Loucy (cell line): ENCODE data around the gene PARVA.

ENCODE experiments used
- H2AFZ ChIP-seq: fragments of 200-600 bp; sonication (generic); 2 replicates; pipeline ENCODE4 v1.6.0; 2016; ENCODE audit warnings: antibody characterized with exemption, mild to moderate bottlenecking, low read length, moderate library complexity
- H3F3A ChIP-seq: fragments of 200-600 bp; 2 replicates; pipeline ENCODE4 v1.6.0; 2016; ENCODE audit warnings: antibody characterized with exemption, low read depth, mild to moderate bottlenecking
- H3K27me3 ChIP-seq: fragments of 200-600 bp; sonication (generic); 2 replicates; pipeline ENCODE4 v1.6.1; 2014; ENCODE audit warnings: low read length, mild to moderate bottlenecking; ENCODE audit not compliant: insufficient read depth, poor library complexity, severe bottlenecking
- H3K36me3 ChIP-seq: fragments of 200-600 bp; sonication (generic); 2 replicates; pipeline ENCODE4 v1.6.1; 2016; ENCODE audit warnings: low read length; ENCODE audit not compliant: insufficient read depth
- H3K4me1 ChIP-seq: fragments of 200-600 bp; sonication (generic); 2 replicates; pipeline ENCODE4 v1.5.1; 2014; ENCODE audit warnings: low read length, mild to moderate bottlenecking; ENCODE audit not compliant: insufficient read depth, poor library complexity, severe bottlenecking
- H3K4me2 ChIP-seq: fragments of 200-600 bp; sonication (generic); 2 replicates; pipeline ENCODE4 v1.6.0; 2014; ENCODE audit warnings: antibody characterized with exemption, low read length, low read depth, mild to moderate bottlenecking; ENCODE audit not compliant: poor library complexity, severe bottlenecking
- H3K4me3 ChIP-seq: fragments of 200-600 bp; sonication (generic); 2 replicates; pipeline ENCODE4 v1.5.1; 2014; ENCODE audit warnings: low read length, mild to moderate bottlenecking, mixed read lengths; ENCODE audit not compliant: poor library complexity, severe bottlenecking
- H3K79me2 ChIP-seq: fragments of 200-600 bp; sonication (generic); 2 replicates; pipeline ENCODE4 v1.6.1; 2014; ENCODE audit warnings: low read length; ENCODE audit not compliant: insufficient read depth
- H3K9ac ChIP-seq: fragments of 200-600 bp; sonication (generic); 2 replicates; pipeline ENCODE4 v1.6.0; 2014; ENCODE audit warnings: mild to moderate bottlenecking, low read depth, low read length, moderate library complexity; ENCODE audit not compliant: poor library complexity, severe bottlenecking
- H3K9me2 ChIP-seq: fragments of 200-600 bp; sonication (generic); replicated peaks from 2 replicates; pipeline ENCODE4 v1.6.1; 2016; ENCODE audit warnings: low read depth, low read length, mixed read lengths
- H3K9me3 ChIP-seq: fragments of 200-600 bp; sonication (generic); 2 replicates; pipeline ENCODE4 v1.6.1; 2014; ENCODE audit warnings: mild to moderate bottlenecking, antibody characterized with exemption, low read length, low read depth; ENCODE audit not compliant: insufficient read depth
- H4K20me1 ChIP-seq: fragments of 200-600 bp; sonication (generic); 2 replicates; pipeline ENCODE4 v1.6.0; 2014; ENCODE audit warnings: antibody characterized with exemption, low read length, mild to moderate bottlenecking; ENCODE audit not compliant: insufficient read depth, poor library complexity, severe bottlenecking
- EZH2phosphoT487 ChIP-seq: fragments of 200-600 bp; IDR thresholded peaks from 2 replicates; pipeline ENCODE4 v1.6.1; 2018; ENCODE audit warnings: antibody characterized with exemption, mild to moderate bottlenecking, moderate library complexity, borderline replicate concordance
- TF ChIP-seq, protein P1 (sequence below): fragments of 200-600 bp; sonication (generic); conservative IDR thresholded peaks from 2 replicates; pipeline ENCODE4 v1.5.1; 2014; ENCODE audit warnings: mild to moderate bottlenecking, antibody characterized with exemption, low read length

Gene PARVA

DNA sequence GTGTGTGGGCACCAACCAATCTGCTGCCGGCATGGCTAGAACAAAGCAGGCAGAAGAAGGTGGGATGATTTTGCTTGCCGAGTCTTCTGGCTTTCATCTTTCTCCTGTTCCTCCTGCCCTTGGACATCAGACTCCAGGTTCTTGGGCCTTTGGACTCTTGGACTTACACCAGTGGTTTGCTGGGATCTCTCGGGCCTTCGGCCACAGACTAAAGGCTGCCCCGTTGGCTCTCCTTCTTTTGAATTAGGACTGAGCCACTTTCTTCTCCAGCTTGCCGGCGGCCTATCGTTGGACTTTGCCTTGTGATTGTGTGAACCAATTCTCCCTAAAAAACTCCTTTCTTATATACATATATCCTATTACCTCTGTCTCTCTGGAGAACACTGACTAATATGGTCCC is 168.8 kb downstream of the PARVA start:
- H3K79me2 ChIP-seq = no peaks in the 10 kb centered on the region
- no peaks in the 10 kb centered on the region for H3K4me1 ChIP-seq
- H3K9me3 ChIP-seq = no peaks in the 10 kb centered on the region
- no peak overlapping the region for H2AFZ ChIP-seq
- no peak overlapping the region for H3K9ac ChIP-seq
- H3F3A ChIP-seq = no peaks in the 10 kb centered on the region
- no peak for TF ChIP-seq EZH2phosphoT487
- TF ChIP-seq, protein P1, sequence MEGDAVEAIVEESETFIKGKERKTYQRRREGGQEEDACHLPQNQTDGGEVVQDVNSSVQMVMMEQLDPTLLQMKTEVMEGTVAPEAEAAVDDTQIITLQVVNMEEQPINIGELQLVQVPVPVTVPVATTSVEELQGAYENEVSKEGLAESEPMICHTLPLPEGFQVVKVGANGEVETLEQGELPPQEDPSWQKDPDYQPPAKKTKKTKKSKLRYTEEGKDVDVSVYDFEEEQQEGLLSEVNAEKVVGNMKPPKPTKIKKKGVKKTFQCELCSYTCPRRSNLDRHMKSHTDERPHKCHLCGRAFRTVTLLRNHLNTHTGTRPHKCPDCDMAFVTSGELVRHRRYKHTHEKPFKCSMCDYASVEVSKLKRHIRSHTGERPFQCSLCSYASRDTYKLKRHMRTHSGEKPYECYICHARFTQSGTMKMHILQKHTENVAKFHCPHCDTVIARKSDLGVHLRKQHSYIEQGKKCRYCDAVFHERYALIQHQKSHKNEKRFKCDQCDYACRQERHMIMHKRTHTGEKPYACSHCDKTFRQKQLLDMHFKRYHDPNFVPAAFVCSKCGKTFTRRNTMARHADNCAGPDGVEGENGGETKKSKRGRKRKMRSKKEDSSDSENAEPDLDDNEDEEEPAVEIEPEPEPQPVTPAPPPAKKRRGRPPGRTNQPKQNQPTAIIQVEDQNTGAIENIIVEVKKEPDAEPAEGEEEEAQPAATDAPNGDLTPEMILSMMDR = no peak
- no peak overlapping the region for H3K4me2 ChIP-seq
- H3K36me3 ChIP-seq = no peaks in the 10 kb centered on the region
- no peaks in the 10 kb centered on the region for H4K20me1 ChIP-seq
- no peak overlapping the region for H3K4me3 ChIP-seq
- no peaks in the 10 kb centered on the region for H3K27me3 ChIP-seq
- H3K9me2 ChIP-seq = no peaks in the 10 kb centered on the region

DNA sequence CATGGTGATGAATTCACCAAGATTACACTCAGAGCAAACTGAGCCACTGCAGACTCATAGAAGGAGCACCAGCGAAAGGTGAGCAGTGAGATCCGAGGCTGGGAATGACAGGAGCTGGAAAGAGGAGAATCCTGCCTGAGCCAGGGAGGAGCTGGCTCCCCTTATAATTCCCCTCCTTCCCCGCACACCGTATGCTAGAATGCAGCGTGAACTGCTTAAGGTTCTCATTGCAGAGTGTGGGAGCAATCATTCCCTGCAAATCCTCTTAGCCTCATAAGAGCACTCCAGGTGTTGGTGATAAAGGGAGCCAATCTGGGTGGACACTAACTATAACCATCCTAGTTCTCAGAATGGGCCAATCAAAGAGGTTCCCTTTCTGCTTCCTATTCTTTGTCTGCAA is 169.3 kb downstream of the PARVA start:
- Histone ChIP-seq H2AFZ (no peak overlapping the region), H3K79me2 (no peaks in the 10 kb centered on the region), H3K36me3 (no peaks in the 10 kb centered on the region), H4K20me1 (no peaks in the 10 kb centered on the region), H3K4me3 (no peak overlapping the region), H3K4me1 (no peaks in the 10 kb centered on the region), H3K27me3 (no peaks in the 10 kb centered on the region), H3K9ac (no peak overlapping the region), H3F3A (no peaks in the 10 kb centered on the region), H3K9me3 (no peaks in the 10 kb centered on the region), H3K9me2 (no peaks in the 10 kb centered on the region), H3K4me2 (no peak overlapping the region)
- no peak for TF ChIP-seq EZH2phosphoT487
- TF ChIP-seq, protein P1 = no peak

DNA sequence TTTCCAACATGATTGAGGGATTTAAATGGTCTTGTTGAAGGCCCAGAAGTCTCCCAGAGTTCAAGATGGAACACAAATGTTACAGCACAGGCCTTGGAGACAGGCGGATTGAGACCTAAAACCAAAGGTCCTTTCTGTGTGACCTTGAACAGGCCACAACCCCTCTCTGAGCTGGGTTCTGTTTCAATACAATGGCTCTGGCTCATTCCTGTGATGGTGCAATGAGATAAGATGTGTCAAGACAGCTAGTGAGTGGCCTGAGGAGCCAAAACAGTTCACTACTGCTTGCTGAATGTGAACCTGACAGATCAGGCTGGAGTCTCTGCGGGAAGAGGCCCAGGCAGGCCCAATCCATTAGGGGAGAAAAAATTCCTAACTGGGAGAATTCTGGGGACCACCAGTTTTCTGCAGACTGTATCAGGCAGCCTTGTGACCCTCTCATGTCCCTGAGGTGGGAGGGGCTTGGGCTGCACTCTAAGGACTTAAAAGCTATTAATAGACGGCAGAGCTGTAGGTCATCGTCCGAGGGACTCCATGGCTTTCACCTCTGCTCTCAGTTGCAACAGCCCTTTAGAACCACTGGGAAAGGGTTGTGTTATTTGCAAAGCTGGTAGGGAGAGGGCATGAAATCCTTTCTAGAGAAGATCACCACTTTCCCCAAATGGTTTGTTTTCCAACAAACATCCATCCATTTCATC is 170.7 kb downstream of the PARVA start:
- Histone ChIP-seq H3K4me2 (no peak overlapping the region), H4K20me1 (no peaks in the 10 kb centered on the region), H3K79me2 (no peaks in the 10 kb centered on the region), H3K9ac (no peak overlapping the region), H3K36me3 (no peaks in the 10 kb centered on the region), H3K4me3 (no peak overlapping the region), H3K9me3 (no peaks in the 10 kb centered on the region), H3K4me1 (no peaks in the 10 kb centered on the region), H3K9me2 (no peaks in the 10 kb centered on the region), H3K27me3 (peaks cover 3% of the 10 kb centered on the region), H2AFZ (no peak overlapping the region), H3F3A (no peaks in the 10 kb centered on the region)
- no peak for TF ChIP-seq EZH2phosphoT487
- TF ChIP-seq, protein P1 = no peak
